Testis (tissue), 3 donors: Measurements from ENCODE around the gene MOG. TPM values are rescaled to one million over a fixed set of nuclear protein-coding genes. Genes with fewer than 3 reads are reported as not detected.

Source experiments
- DNase-seq: peaks from one replicate; pipeline ENCODE4 v3.0.0-alpha.2; 2019
- H3K27ac ChIP-seq, 2 donors: fragments of 200-600 bp; sonication (generic); one replicate each; pipeline ENCODE4 v1.5.1; 2019
- H3K27me3 ChIP-seq: fragments of 200-600 bp; sonication (generic); one replicate; pipeline ENCODE4 v1.5.1; 2019
- H3K36me3 ChIP-seq: fragments of 200-600 bp; sonication (generic); one replicate; pipeline ENCODE4 v1.5.1; 2017; ENCODE audit warnings: low read depth; ENCODE audit errors: missing control alignments
- H3K4me1 ChIP-seq: fragments of 200-600 bp; sonication (generic); one replicate; pipeline ENCODE4 v1.5.1; 2019
- H3K4me3 ChIP-seq, 2 donors: fragments of 200-600 bp; sonication (generic); one replicate each; pipeline ENCODE4 v1.5.1; 2017 to 2019
- H3K9me3 ChIP-seq: fragments of 200-600 bp; sonication (generic); one replicate; pipeline ENCODE4 v1.5.1; 2017
- CTCF ChIP-seq, 3 experiments: fragments of 450-650 bp in 2 of 3; fragments of 200-600 bp in 1 of 3; sonication (generic) in 1 of 3; IDR thresholded peaks; one replicate each; pipeline ENCODE4 v1.5.1; 2016 to 2019; ENCODE audit warnings: antibody characterized with exemption in 3 of 3, mild to moderate bottlenecking in 2 of 3, moderate library complexity in 1 of 3
- POLR2A ChIP-seq: fragments of 450-650 bp; IDR thresholded peaks from one replicate; pipeline ENCODE4 v1.6.1; 2017; ENCODE audit warnings: antibody characterized with exemption, mild to moderate bottlenecking, moderate library complexity
- WGBS, 2 donors: methylation state at CpG; one replicate each; pipeline ENCODE4 v1.1.5; 2018; 5-methylcytosine and 5-hydroxymethylcytosine counted together
- intact Hi-C: fragments of 100-400 bp; cut with DNase I; formaldehyde crosslinking; loops from one replicate; pipeline ENCODE4 v1.15.1; 2023; ENCODE audit warnings: low total_unique reads
- polyA plus RNA-seq: library from polyadenylated mRNA; stranded (reverse); fragments of 350-450 nt; fragmentation: Illumina TruSeq; extraction: RNeasy Lipid Tissue Mini Kit (QIAGEN cat#74804); gene quantifications from one replicate; pipeline ENCODE4 v1.2.3, GENCODE V29; 2014; ENCODE audit warnings: low read depth, low replicate concordance; ENCODE audit not compliant: insufficient read depth
- total RNA-seq, 2 donors: library from RNA; depleted of rRNA; stranded (reverse); fragments of >200 nt; gene quantifications; one replicate each; pipeline ENCODE4 v1.2.3, GENCODE V29; 2016

Gene MOG
- total and polyA plus RNA-seq, 3 donors from 2014 or later = 0.19 to 0.36 TPM; not detected in 1

GRCh38 chr6:29619578-29620160 lies 37.2 kb upstream of the MOG start:
- WGBS, 2 donors = 92 to 94% methylated on average over 1 of the region's 1 CpG

GRCh38 chr6:29620630-29621029 lies 36.3 kb upstream of the MOG start:
- Histone ChIP-seq H3K27ac (no peak overlapping the region), H3K4me3 (no peak overlapping the region), H3K27me3 (no peaks in the 10 kb centered on the region), H3K4me1 (no peaks in the 10 kb centered on the region), H3K9me3 (no peaks in the 10 kb centered on the region), H3K36me3 (no peaks in the 10 kb centered on the region)
- intact Hi-C loops = no loop called here
- DNase-seq = no peak
- 79 to 80% methylated on average over 4 of the region's 4 CpGs for WGBS, 2 donors
- TF ChIP-seq CTCF (IDR thresholded peaks at IDR 0.05) = no peak
- TF ChIP-seq POLR2A = no peak

More at GRCh38 chr6:29619578-29620160, 37.2 kb upstream of the MOG start:
- Histone ChIP-seq H3K27ac (no peak overlapping the region), H3K4me1 (no peaks in the 10 kb centered on the region), H3K27me3 (no peaks in the 10 kb centered on the region), H3K36me3 (no peaks in the 10 kb centered on the region), H3K9me3 (no peaks in the 10 kb centered on the region), H3K4me3 (no peak overlapping the region)
- intact Hi-C loops = no loop called here
- no peak for DNase-seq
- no peak for TF ChIP-seq CTCF (IDR thresholded peaks at IDR 0.05)
- no peak for TF ChIP-seq POLR2A

GRCh38 chr6:29624520-29624961 lies 32.4 kb upstream of the MOG start:
- H3K9me3 ChIP-seq = no peaks in the 10 kb centered on the region
- no peak overlapping the region for H3K27ac ChIP-seq
- no peaks in the 10 kb centered on the region for H3K36me3 ChIP-seq
- H3K27me3 ChIP-seq = no peaks in the 10 kb centered on the region
- 77 to 83% methylated on average over 3 of the region's 3 CpGs for WGBS, 2 donors
- no peak for TF ChIP-seq CTCF (IDR thresholded peaks at IDR 0.05)
- TF ChIP-seq POLR2A = no peak
- H3K4me3 ChIP-seq = no peak overlapping the region
- no peak for DNase-seq
- H3K4me1 ChIP-seq = peaks cover 6% of the 10 kb centered on the region
- intact Hi-C loops = no loop called here

GRCh38 chr6:29625337-29625930 lies 31.5 kb upstream of the MOG start:
- Histone ChIP-seq H3K4me1 (peaks cover 6% of the 10 kb centered on the region), H3K27ac (no peak overlapping the region), H3K9me3 (no peaks in the 10 kb centered on the region), H3K36me3 (no peaks in the 10 kb centered on the region), H3K27me3 (no peaks in the 10 kb centered on the region), H3K4me3 (no peak overlapping the region)
- intact Hi-C loops = no loop called here
- TF ChIP-seq POLR2A = no peak
- TF ChIP-seq CTCF (IDR thresholded peaks at IDR 0.05) = no peak
- DNase-seq = no peak
- 69 to 75% methylated on average over 7 of the region's 7 CpGs for WGBS, 2 donors
